ENCODE data around the gene STMN3.

- TF ChIP-seq POLR2A (IDR thresholded peaks at IDR 0.05), result no peak
- no peak for TF ChIP-seq CTCF (IDR thresholded peaks at IDR 0.05)
Observed at GRCh38 chr20:63602321-63602720, 50.9 kb downstream of the STMN3 start.

All from thyroid gland (tissue), 4 donors.